NCI-H2081 treated with DMSO at 0.1 percent for 48 hours (cell line): ENCODE data around the gene TNFRSF14.

ENCODE experiments used
- DNase-seq: peaks from one replicate; lab custom pipeline; 2025; lab: John Stamatoyannopoulos, UW

Gene TNFRSF14

DNA sequence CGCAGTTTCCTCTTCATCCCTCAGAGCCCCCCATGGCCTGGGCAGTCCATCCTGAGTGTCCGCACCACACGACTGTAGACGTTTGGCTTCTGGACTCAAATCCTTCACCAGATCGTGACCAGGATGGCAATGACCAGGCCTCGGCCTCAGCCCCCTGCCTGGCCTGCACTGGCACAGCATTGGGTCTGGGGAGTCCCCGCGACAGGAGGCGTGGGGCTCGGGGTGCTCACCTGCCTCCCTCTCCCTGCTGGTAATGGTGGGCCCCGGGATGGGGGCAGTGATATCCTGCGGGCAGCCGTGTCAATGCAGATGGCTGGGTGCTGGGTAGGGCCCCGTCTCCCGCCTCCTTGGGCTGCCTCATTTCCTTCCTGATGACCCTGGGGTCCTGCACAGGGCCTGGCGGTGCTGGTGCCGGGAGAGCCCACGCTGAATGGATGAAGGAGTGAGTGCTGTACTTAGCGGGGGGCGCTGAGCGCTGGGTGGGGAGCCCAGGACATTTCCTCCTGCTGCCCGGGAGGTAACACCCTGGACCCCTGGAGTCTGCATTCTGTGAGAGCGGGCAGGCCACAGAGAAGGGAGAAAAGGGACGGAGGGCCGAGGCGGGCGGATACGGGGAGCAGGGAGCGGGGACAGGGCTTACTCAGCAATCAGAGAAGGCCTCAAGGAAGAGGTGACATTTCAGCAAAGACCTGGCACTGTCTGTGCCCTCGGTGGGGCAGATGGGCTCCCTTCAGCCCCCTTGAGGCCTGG is 2.1 kb upstream of the TNFRSF14 start:
- no peak for DNase-seq

- DNase-seq: no peak
Observed at GRCh38 chr1:2554621-2555387, 1.4 kb upstream of the TNFRSF14 start.

- no peak for DNase-seq
Observed at GRCh38 chr1:2555634-2556276, 416 bp upstream of the TNFRSF14 start.

GRCh38 chr1:2556678-2557481 is 709 bp downstream of the TNFRSF14 start:
- no peak for DNase-seq

GRCh38 chr1:2557482-2558400 is 1.6 kb downstream of the TNFRSF14 start:
- DNase-seq: no peak

DNA sequence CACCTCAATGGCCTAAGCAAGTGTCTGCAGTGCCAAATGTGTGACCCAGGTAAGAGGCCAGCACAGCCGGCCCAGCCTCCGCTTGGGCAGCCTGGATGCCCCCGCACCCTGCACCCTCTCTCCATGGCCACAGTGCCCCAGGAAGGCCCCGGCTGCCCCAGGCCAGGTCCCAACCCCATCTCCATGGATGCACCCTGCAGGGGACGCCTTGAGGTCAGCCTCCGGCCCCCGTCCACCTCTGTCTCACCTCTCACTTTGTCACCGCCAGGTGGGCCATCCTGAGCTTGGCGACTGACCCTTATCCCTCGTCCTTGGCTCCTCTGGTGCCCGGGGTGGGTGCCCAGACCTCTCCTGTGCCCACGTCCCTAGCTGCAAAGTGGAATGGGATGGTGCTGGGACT is 2.2 kb downstream of the TNFRSF14 start:
- DNase-seq: no peak

- no peak for DNase-seq
Observed at GRCh38 chr1:2558861-2559260, 2.7 kb downstream of the TNFRSF14 start.

GRCh38 chr1:2559509-2560298 is 3.5 kb downstream of the TNFRSF14 start:
- no peak for DNase-seq

- no peak for DNase-seq
Observed at GRCh38 chr1:2560299-2561073, 4.3 kb downstream of the TNFRSF14 start.

DNA sequence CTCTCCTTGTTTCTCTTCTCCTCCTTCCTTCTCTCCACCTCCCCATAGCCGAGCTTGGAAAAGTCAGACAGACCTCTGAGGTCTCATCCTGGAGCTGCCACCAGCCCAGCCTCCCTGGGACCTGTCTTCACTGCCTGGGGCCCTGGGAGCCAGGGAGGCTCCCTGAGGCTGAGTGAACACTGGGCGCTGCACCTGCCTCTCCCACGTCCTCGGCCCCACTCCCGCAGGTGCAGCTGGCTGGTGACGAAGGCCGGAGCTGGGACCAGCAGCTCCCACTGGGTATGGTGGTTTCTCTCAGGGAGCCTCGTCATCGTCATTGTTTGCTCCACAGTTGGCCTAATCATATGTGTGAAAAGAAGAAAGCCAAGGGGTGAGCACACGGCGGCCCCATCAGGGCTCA is 5.3 kb downstream of the TNFRSF14 start:
- DNase-seq: no peak

DNA sequence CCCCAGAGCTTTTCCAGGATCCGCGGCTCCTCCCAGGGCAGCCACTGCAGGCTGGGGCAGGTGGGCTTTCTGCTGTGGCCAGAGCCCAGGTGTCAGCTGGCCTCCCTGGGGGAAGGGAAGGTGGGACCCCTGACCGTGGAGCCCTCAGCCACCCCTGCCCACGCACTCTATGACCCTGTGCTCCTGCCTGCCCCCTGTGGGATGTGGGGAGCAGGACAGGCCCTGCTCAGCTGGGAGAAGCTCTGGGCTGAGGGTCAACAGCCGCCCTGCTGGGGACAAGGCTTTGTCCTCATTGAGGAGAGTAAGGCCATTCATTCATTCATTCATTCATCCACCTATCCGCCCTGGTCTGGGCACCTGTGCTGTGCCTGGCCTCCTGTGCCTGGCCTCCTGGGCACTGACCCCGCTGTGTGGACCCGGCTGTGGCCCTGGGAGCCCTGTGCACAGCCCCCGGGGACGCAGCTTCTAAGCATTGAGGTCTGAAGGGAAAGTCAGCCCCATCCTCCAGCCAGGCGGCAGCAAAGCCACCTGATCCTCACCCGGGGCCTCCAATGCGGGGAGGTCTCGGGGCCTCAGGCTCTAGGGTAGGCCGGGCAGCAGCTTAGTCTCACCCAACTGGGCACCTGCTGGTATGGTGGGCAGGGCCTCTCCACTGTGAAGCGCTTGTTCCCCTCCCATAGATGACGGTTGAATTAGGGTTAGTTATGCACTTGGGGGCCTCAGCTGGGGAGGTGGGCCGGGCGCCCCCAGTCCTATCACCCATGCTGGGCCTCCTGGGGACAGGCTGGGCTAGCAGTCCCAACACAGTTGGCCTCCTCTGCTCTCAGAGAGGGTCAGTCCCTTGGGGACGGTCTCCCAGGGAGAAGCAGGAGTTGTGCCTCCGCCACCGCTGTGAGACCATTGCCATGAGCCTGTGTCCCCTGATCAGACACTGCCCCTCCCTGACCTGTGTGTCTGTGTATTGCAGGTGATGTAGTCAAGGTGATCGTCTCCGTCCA is 6.0 kb downstream of the TNFRSF14 start:
- DNase-seq: no peak

- DNase-seq: no peak
Observed at GRCh38 chr1:2563205-2563604, 7.0 kb downstream of the TNFRSF14 start.

DNA sequence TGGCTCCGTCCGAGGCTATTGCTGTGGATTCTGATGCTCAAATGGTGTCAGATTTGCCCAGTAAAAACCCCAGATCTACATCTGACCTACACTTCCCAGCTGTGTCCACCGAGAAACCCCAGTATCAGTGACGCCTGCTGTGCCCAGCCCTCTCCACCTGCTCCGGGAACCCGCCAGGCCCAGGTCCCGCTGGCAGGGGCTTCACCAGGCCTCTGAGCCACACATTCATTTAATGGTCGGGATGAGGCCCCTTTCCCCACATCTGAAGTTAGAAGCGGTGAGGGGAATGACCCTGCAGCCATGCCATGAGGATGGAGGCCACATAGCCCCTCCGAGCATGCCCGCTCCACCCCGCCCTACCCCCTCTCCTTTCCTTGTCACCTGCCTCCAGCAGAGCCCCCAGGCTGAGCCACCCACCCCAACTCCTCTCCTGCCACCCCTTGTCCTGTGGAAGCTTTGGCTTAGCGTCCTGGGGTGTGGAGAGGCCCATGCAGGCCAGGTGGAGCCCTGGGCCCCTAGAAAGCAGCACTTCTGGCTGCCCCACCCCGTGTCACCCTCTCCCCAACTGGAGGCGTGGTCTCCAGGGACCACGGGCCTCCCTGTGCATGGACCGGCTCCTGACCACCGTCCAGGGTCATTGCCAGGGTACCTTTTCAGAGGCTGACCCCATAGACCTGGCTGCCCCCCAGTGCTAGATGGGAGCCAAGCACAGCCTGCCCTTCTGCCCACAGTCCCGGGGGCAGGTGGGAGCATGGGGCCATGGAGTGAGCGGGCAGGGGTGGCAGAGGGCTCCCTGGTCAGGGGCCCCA is 8.0 kb downstream of the TNFRSF14 start:
- DNase-seq: no peak

DNA sequence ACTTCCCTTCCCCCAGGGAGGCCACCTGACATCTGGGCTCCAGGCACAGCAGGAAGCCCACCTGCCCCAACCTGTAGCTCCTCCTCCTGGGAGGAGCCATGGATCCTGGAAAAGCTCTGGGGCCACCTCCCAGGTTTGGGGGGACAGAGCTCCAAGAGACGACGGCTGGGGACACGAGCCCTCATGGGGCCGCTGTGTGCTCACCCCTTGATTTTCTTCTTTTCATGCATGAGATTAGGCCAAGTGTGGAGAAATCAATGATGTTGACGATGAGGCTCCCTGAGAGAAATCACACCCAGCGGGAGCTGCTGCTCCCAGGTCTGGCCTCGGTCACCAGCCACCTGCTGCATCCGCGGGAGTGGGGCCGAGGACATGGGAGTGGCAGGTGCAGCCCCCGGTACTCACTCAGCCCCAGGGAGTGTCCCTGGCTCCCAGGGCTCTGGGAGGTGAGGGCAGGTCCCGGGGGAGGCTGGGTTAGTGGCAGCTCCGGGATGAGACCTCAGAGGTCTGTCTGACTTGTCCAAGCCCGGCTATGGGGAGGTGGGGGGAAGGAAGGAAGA is 8.7 kb downstream of the TNFRSF14 start:
- DNase-seq: no peak

DNA sequence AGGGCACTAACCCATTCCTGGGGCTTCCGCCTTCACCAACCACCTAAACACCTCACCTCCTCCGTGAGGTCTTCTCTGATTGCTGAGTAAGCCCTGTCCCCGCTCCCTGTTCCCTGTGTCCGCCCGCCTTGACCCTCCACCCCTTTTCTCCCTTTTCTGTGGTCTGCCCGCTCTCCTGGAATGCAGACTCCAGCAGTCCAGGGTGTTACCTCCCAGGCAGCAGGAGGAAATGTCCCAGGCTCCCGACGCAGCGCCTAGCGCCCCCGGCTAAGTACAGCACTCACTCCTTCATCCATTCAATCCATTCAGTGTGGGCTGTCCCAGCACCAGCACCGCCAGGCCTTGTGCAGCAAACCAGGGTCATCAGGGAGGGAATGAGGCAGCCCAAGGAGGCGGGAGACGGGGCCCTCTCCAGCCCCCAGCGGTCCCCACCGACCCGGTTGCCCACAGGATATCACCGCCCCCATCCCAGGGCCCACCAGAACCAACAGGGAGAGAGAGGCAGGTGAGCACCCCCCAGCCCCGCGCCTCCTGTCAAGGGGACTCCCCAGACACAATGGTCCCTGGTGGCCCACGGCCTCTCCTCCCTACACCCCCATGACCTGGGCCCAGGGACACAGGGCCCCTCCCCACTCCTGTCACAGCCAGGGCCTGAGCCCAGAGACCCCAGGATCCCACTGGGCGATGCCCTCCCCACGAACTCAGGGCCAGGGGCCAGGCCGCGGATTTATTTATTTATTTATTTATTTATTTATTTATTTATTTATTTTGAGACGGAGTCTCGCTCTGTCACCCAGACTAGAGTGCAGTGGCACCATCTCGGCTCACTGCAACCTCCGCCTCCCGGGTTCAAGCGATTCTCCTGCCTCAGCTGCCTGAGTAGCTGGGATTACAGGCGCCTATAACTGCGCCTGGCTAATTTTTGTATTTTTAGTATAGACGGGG is 10.2 kb downstream of the TNFRSF14 start:
- no peak for DNase-seq
